HepG2 (cell line): ENCODE data around the gene LCAT. TPM values are rescaled to one million over a fixed set of nuclear protein-coding genes. Genes with fewer than 3 reads are reported as not detected.

Source experiments
- HOXA9 ChIP-seq: sonication (generic); formaldehyde crosslinking; IDR thresholded peaks from 2 replicates; pipeline ENCODE4 v1.8.1; 2022; ENCODE audit warnings: missing genetic modification reagents, mild to moderate bottlenecking, moderate library complexity, borderline replicate concordance
- MEIS1 ChIP-seq: sonication (generic); formaldehyde crosslinking; IDR thresholded peaks from 2 replicates; pipeline ENCODE4 v1.9.0; 2021; ENCODE audit warnings: mild to moderate bottlenecking, missing genetic modification reagents, moderate library complexity, borderline replicate concordance
- NBN ChIP-seq: fragments of 450-650 bp; conservative IDR thresholded peaks from 2 replicates; pipeline ENCODE4 v1.6.1; 2017
- PLRG1 ChIP-seq: fragments of 450-650 bp; conservative IDR thresholded peaks from 2 replicates; pipeline ENCODE4 v1.6.1; 2016
- SALL1 ChIP-seq: sonication (generic); formaldehyde crosslinking; IDR thresholded peaks from 2 replicates; pipeline ENCODE4 v1.8.0; 2022; ENCODE audit warnings: mild to moderate bottlenecking, missing genetic modification reagents
- SRSF9 ChIP-seq: fragments of 200-400 bp; formaldehyde crosslinking; IDR thresholded peaks from 2 replicates; pipeline ENCODE4 v1.6.1; 2018; ENCODE audit warnings: borderline replicate concordance, mild to moderate bottlenecking, low read depth, low read length; ENCODE audit not compliant: insufficient read depth, poor library complexity, severe bottlenecking
- SUZ12 ChIP-seq: fragments of 150-350 bp; IDR thresholded peaks from 2 replicates; pipeline ENCODE4 v1.6.1; 2014; ENCODE audit warnings: low read depth, low read length
- ZFP41 ChIP-seq: sonication (generic); formaldehyde crosslinking; IDR thresholded peaks from 2 replicates; pipeline ENCODE4 v1.4.0; 2020; ENCODE audit warnings: mild to moderate bottlenecking, missing genetic modification reagents, borderline replicate concordance
- ZNF589 ChIP-seq: sonication (generic); formaldehyde crosslinking; conservative IDR thresholded peaks from 2 replicates; pipeline ENCODE4 v1.8.0; 2022; ENCODE audit warnings: mild to moderate bottlenecking, moderate library complexity, missing genetic modification reagents
- ZZZ3 ChIP-seq: sonication (generic); formaldehyde crosslinking; IDR thresholded peaks from 2 replicates; pipeline ENCODE4 v1.4.0; 2020; ENCODE audit warnings: missing genetic modification reagents, mild to moderate bottlenecking, borderline replicate concordance
- polyA plus RNA-seq, 8 experiments: library from polyadenylated mRNA; depleted of rRNA in 3 of 8; stranded (reverse) in 7 of 8; unstranded in 1 of 8; fragments of >200 nt; fragmentation: Illumina TruSeq in 4 of 8; extraction: Trizol in 4 of 8; gene quantifications; 2 replicates each; pipeline versions ENCODE4 v1.2.1 to v1.2.3, GENCODE V29; 2011 to 2016; ENCODE audit warnings: low read depth in 4 of 8, missing spikeins in 1 of 8, mixed read lengths in 1 of 8; ENCODE audit not compliant: insufficient read depth in 1 of 8
- total RNA-seq, 5 experiments: library from RNA; depleted of rRNA; stranded (reverse); fragments of >200 nt; fragmentation: Illumina TruSeq; extraction: Trizol; gene quantifications; 2 replicates each; pipeline ENCODE4 v1.2.3, GENCODE V29; 2016; ENCODE audit warnings: low read depth in 1 of 5
- TF ChIP-seq, protein P1 (sequence below): sonication (generic); formaldehyde crosslinking; IDR thresholded peaks from 2 replicates; pipeline ENCODE4 v1.4.0; 2020; ENCODE audit warnings: missing genetic modification reagents
- TF ChIP-seq, protein P2 (sequence below): sonication (generic); formaldehyde crosslinking; IDR thresholded peaks from 2 replicates; pipeline ENCODE4 v1.9.0; 2021; ENCODE audit warnings: missing genetic modification reagents, mild to moderate bottlenecking, borderline replicate concordance
- TF ChIP-seq, protein P3 (sequence below): sonication (generic); formaldehyde crosslinking; IDR thresholded peaks from 2 replicates; pipeline ENCODE4 v1.4.0; 2020; ENCODE audit warnings: mild to moderate bottlenecking, missing genetic modification reagents
- TF ChIP-seq, protein P4 (sequence below), 2 experiments: fragments of 450-650 bp in 1 of 2; sonication (generic) in 1 of 2; formaldehyde crosslinking; IDR thresholded peaks; 2 replicates each; pipeline versions ENCODE4 v1.5.0 to v1.8.0; 2020 to 2022; ENCODE audit warnings: mild to moderate bottlenecking in 1 of 2, missing genetic modification reagents in 1 of 2

LCAT gene
- total and polyA plus RNA-seq, 2 of the 13 experiments (the other 11 are each of a cell fraction or from before 2014, with no cell fraction given): 36.1 to 38.9 TPM

DNA sequence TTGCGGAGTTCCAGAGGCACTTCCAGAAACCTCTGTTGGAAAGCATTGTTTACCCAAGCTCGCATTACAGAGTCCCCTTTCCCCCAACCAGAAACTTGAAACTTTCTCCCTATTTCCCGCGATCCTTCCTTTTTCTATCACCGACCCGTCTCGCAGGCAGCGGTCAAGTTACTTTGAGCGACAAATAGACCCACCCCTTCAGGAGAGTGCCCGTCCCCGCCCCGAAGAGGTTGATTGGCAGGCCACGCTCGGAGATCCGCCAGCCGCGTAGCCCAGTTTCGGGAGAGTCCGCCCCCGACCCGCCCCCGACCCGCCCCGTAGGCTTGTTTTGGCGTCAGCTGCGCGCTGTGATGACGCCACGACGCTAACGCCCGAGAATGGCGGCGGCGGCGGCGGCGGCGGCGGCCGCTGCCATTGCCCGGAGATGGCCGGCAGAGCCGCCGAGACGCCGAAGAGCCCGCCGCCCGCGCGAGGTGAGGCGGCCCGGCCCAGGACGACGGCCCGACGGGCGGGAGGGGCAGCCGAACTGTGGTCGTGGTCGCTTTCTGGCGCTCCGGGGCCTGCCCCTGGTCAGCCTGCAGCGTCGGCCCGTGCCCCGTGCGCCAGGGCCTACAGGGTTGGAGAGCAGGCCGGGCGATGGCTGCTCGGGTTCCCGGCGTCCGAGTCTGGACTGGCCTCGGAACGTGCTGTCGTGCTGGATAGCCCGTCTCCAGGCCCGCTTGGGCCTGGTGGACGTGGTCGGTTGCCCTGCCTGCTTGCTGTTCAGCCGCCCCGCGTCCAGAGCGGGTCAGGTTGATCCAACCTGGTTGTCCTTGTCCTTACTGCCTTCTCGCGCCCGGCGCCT, 50.8 kb downstream of the LCAT start, which contains the start of gene PSKH1 (continued):
- TF ChIP-seq MEIS1 (no peak; the same call in none of the 2 replicates), ZFP41 (CRISPR knock-in tag) (no peak; the same call in 1 of the 2 replicates), NBN (no peak), PLRG1 (no peak), SRSF9 (no peak), ZNF589 (CRISPR knock-in tag) (no peak), ZZZ3 (CRISPR knock-in tag) (peak; percentile 78; the same call in 1 of the 2 replicates), HOXA9 (CRISPR knock-in tag) (no peak), SALL1 (CRISPR knock-in tag) (0 out of 2 replicates have a peak, but pooled peaks have one; percentile 5), SUZ12 (no peak)
- TF ChIP-seq, protein P1, sequence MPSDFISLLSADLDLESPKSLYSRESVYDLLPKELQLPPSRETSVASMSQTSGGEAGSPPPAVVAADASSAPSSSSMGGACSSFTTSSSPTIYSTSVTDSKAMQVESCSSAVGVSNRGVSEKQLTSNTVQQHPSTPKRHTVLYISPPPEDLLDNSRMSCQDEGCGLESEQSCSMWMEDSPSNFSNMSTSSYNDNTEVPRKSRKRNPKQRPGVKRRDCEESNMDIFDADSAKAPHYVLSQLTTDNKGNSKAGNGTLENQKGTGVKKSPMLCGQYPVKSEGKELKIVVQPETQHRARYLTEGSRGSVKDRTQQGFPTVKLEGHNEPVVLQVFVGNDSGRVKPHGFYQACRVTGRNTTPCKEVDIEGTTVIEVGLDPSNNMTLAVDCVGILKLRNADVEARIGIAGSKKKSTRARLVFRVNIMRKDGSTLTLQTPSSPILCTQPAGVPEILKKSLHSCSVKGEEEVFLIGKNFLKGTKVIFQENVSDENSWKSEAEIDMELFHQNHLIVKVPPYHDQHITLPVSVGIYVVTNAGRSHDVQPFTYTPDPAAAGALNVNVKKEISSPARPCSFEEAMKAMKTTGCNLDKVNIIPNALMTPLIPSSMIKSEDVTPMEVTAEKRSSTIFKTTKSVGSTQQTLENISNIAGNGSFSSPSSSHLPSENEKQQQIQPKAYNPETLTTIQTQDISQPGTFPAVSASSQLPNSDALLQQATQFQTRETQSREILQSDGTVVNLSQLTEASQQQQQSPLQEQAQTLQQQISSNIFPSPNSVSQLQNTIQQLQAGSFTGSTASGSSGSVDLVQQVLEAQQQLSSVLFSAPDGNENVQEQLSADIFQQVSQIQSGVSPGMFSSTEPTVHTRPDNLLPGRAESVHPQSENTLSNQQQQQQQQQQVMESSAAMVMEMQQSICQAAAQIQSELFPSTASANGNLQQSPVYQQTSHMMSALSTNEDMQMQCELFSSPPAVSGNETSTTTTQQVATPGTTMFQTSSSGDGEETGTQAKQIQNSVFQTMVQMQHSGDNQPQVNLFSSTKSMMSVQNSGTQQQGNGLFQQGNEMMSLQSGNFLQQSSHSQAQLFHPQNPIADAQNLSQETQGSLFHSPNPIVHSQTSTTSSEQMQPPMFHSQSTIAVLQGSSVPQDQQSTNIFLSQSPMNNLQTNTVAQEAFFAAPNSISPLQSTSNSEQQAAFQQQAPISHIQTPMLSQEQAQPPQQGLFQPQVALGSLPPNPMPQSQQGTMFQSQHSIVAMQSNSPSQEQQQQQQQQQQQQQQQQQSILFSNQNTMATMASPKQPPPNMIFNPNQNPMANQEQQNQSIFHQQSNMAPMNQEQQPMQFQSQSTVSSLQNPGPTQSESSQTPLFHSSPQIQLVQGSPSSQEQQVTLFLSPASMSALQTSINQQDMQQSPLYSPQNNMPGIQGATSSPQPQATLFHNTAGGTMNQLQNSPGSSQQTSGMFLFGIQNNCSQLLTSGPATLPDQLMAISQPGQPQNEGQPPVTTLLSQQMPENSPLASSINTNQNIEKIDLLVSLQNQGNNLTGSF: peak; percentile 81; the same call in 1 of the 2 replicates
- TF ChIP-seq, protein P2, sequence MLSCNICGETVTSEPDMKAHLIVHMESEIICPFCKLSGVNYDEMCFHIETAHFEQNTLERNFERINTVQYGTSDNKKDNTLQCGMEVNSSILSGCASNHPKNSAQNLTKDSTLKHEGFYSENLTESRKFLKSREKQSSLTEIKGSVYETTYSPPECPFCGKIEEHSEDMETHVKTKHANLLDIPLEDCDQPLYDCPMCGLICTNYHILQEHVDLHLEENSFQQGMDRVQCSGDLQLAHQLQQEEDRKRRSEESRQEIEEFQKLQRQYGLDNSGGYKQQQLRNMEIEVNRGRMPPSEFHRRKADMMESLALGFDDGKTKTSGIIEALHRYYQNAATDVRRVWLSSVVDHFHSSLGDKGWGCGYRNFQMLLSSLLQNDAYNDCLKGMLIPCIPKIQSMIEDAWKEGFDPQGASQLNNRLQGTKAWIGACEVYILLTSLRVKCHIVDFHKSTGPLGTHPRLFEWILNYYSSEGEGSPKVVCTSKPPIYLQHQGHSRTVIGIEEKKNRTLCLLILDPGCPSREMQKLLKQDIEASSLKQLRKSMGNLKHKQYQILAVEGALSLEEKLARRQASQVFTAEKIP (CRISPR knock-in tag): no peak
- TF ChIP-seq, protein P3, sequence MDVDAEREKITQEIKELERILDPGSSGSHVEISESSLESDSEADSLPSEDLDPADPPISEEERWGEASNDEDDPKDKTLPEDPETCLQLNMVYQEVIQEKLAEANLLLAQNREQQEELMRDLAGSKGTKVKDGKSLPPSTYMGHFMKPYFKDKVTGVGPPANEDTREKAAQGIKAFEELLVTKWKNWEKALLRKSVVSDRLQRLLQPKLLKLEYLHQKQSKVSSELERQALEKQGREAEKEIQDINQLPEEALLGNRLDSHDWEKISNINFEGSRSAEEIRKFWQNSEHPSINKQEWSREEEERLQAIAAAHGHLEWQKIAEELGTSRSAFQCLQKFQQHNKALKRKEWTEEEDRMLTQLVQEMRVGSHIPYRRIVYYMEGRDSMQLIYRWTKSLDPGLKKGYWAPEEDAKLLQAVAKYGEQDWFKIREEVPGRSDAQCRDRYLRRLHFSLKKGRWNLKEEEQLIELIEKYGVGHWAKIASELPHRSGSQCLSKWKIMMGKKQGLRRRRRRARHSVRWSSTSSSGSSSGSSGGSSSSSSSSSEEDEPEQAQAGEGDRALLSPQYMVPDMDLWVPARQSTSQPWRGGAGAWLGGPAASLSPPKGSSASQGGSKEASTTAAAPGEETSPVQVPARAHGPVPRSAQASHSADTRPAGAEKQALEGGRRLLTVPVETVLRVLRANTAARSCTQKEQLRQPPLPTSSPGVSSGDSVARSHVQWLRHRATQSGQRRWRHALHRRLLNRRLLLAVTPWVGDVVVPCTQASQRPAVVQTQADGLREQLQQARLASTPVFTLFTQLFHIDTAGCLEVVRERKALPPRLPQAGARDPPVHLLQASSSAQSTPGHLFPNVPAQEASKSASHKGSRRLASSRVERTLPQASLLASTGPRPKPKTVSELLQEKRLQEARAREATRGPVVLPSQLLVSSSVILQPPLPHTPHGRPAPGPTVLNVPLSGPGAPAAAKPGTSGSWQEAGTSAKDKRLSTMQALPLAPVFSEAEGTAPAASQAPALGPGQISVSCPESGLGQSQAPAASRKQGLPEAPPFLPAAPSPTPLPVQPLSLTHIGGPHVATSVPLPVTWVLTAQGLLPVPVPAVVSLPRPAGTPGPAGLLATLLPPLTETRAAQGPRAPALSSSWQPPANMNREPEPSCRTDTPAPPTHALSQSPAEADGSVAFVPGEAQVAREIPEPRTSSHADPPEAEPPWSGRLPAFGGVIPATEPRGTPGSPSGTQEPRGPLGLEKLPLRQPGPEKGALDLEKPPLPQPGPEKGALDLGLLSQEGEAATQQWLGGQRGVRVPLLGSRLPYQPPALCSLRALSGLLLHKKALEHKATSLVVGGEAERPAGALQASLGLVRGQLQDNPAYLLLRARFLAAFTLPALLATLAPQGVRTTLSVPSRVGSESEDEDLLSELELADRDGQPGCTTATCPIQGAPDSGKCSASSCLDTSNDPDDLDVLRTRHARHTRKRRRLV (CRISPR knock-in tag): no peak
- TF ChIP-seq, protein P4, sequence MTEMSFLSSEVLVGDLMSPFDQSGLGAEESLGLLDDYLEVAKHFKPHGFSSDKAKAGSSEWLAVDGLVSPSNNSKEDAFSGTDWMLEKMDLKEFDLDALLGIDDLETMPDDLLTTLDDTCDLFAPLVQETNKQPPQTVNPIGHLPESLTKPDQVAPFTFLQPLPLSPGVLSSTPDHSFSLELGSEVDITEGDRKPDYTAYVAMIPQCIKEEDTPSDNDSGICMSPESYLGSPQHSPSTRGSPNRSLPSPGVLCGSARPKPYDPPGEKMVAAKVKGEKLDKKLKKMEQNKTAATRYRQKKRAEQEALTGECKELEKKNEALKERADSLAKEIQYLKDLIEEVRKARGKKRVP (CRISPR knock-in tag; IDR thresholded peaks at IDR 0.05): no peak
